HCT116 (cell line): Measurements from ENCODE around the gene SLC24A3.

Experiments used
- CTCF ChIP-seq, 3 experiments: fragments of 200-600 bp in 1 of 3; sonication (generic) in 1 of 3; IDR thresholded peaks in 2 of 3; conservative IDR thresholded peaks in 1 of 3; 2 replicates each; pipeline ENCODE4 v1.5.1; 2012 to 2017; ENCODE audit warnings: low read depth in 2 of 3, low read length in 2 of 3, antibody characterized with exemption in 1 of 3, borderline replicate concordance in 1 of 3, control low read depth in 1 of 3, mild to moderate bottlenecking in 1 of 3, mixed read lengths in 1 of 3, mixed run types in 1 of 3, moderate library complexity in 1 of 3; ENCODE audit not compliant: insufficient read depth in 1 of 3
- EZH2 ChIP-seq: fragments of 200-600 bp; sonication (generic); IDR thresholded peaks from 2 replicates; pipeline ENCODE4 v1.6.1; 2017; ENCODE audit warnings: antibody characterized with exemption, mixed run types
- POLR2A ChIP-seq: IDR thresholded peaks from 2 replicates; pipeline ENCODE4 v1.7.0; 2011; ENCODE audit warnings: borderline replicate concordance; ENCODE audit not compliant: insufficient read depth, insufficient read length; ENCODE audit errors: extremely low read depth
- POLR2AphosphoS5 ChIP-seq: IDR thresholded peaks from 2 replicates; pipeline ENCODE4 v1.6.1; 2011; ENCODE audit warnings: mild to moderate bottlenecking, low read depth, low read length, moderate library complexity
- SIN3A ChIP-seq: IDR thresholded peaks from 2 replicates; pipeline ENCODE4 v1.6.1; 2012; ENCODE audit warnings: low read depth
- TF ChIP-seq, protein P1 (sequence below): IDR thresholded peaks from 2 replicates; pipeline ENCODE4 v1.6.1; 2012
- TF ChIP-seq, protein P2 (sequence below): IDR thresholded peaks from 2 replicates; pipeline ENCODE4 v1.6.1; 2012; ENCODE audit warnings: low read depth

GRCh38 chr20:19301843-19302242 is 89.4 kb downstream of the SLC24A3 start:
- TF ChIP-seq POLR2A = no peak
- no peak for TF ChIP-seq EZH2
- no peak for TF ChIP-seq POLR2AphosphoS5
- TF ChIP-seq, protein P1, sequence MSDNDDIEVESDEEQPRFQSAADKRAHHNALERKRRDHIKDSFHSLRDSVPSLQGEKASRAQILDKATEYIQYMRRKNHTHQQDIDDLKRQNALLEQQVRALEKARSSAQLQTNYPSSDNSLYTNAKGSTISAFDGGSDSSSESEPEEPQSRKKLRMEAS = no peak
- no peak for TF ChIP-seq CTCF (IDR thresholded peaks at IDR 0.05 in 2 of 3, conservative IDR thresholded peaks at IDR 0.05 in 1 of 3; ENCODE audit: borderline replicate concordance in 1 of 3, insufficient read depth in 1 of 3, low read depth in 2 of 3, low read length in 2 of 3)
- TF ChIP-seq, protein P2, sequence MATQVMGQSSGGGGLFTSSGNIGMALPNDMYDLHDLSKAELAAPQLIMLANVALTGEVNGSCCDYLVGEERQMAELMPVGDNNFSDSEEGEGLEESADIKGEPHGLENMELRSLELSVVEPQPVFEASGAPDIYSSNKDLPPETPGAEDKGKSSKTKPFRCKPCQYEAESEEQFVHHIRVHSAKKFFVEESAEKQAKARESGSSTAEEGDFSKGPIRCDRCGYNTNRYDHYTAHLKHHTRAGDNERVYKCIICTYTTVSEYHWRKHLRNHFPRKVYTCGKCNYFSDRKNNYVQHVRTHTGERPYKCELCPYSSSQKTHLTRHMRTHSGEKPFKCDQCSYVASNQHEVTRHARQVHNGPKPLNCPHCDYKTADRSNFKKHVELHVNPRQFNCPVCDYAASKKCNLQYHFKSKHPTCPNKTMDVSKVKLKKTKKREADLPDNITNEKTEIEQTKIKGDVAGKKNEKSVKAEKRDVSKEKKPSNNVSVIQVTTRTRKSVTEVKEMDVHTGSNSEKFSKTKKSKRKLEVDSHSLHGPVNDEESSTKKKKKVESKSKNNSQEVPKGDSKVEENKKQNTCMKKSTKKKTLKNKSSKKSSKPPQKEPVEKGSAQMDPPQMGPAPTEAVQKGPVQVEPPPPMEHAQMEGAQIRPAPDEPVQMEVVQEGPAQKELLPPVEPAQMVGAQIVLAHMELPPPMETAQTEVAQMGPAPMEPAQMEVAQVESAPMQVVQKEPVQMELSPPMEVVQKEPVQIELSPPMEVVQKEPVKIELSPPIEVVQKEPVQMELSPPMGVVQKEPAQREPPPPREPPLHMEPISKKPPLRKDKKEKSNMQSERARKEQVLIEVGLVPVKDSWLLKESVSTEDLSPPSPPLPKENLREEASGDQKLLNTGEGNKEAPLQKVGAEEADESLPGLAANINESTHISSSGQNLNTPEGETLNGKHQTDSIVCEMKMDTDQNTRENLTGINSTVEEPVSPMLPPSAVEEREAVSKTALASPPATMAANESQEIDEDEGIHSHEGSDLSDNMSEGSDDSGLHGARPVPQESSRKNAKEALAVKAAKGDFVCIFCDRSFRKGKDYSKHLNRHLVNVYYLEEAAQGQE = no peak
- no peak for TF ChIP-seq SIN3A
